Upper lobe of right lung (tissue), 1 donor: ENCODE data around the gene ZBTB16. TPM values are rescaled to one million over a fixed set of nuclear protein-coding genes. Genes with fewer than 3 reads are reported as not detected.
A peak's percentile ranks its signal among the peaks of the same experiment; 100 is the strongest.

ENCODE experiments used
- ATAC-seq: fragments of 200-7000 bp; cut with Tn5 transposase; one replicate; pipeline ENCODE4 v1.9.1; 2020; ENCODE audit warnings: mild to moderate bottlenecking, moderate library complexity
- DNase-seq: peaks from one replicate; pipeline ENCODE4 v3.0.0-alpha.2; 2020
- H3K27ac ChIP-seq: fragments of 200-600 bp; one replicate; pipeline ENCODE4 v1.8.0; 2022
- H3K27me3 ChIP-seq: fragments of 200-600 bp; one replicate; pipeline ENCODE4 v1.8.0; 2022; ENCODE audit warnings: mild to moderate bottlenecking
- H3K36me3 ChIP-seq: fragments of 200-600 bp; one replicate; pipeline ENCODE4 v1.8.0; 2022
- H3K4me1 ChIP-seq: fragments of 200-600 bp; one replicate; pipeline ENCODE4 v1.8.0; 2022
- H3K4me3 ChIP-seq: fragments of 200-600 bp; one replicate; pipeline ENCODE4 v1.8.0; 2022; ENCODE audit warnings: mild to moderate bottlenecking
- H3K9me3 ChIP-seq: fragments of 200-600 bp; one replicate; pipeline ENCODE4 v1.8.0; 2022
- CTCF ChIP-seq: fragments of 200-600 bp; IDR thresholded peaks from one replicate; pipeline ENCODE4 v1.8.0; 2022; ENCODE audit warnings: antibody characterized with exemption
- intact Hi-C: fragments of 100-400 bp; cut with DNase I; formaldehyde crosslinking; loops from one replicate; pipeline ENCODE4 v1.11.0; 2022
- total RNA-seq: library from RNA; stranded (reverse); fragmentation: NEBNext Ultra II Directional; extraction: Animal tissue kit (Norgen Biotek cat#: 25700); gene quantifications from one replicate; pipeline ENCODE4 v1.2.1, GENCODE V29; 2021
- donor health status: DM: no; HTN: yes; CAD: no; lungs with severe emphysema.

The ZBTB16 gene
- total RNA-seq, 1 donor from 2014 or later, result 221 TPM

- H3K4me3 ChIP-seq, result peak overlapping the region; percentile 46
- TF ChIP-seq CTCF, result peak; percentile 90
- no peaks in the 10 kb centered on the region for H3K36me3 ChIP-seq
- ATAC-seq (peak; percentile 98), DNase-seq (peak; percentile 93)
- intact Hi-C loops, result loop anchor here (5.0 kb wide), 1 partner anchor 226 kb away; no protein-coding TSS in a partner anchor
- H3K27me3 ChIP-seq, result no peaks in the 10 kb centered on the region
- peak overlapping the region; percentile 72 for H3K27ac ChIP-seq
- H3K4me1 ChIP-seq, result peaks cover 14% of the 10 kb centered on the region
- no peaks in the 10 kb centered on the region for H3K9me3 ChIP-seq
Measured at GRCh38 chr11:114036147-114036811, 23.2 kb upstream of the ZBTB16 start.

- intact Hi-C loops, result loop anchor here (5.0 kb wide), 1 partner anchor 225 kb away; no protein-coding TSS in a partner anchor
- H3K36me3 ChIP-seq, result no peaks in the 10 kb centered on the region
Measured at GRCh38 chr11:114036958-114037357, 22.6 kb upstream of the ZBTB16 start.

GRCh38 chr11:114039551-114039950 lies 20.0 kb upstream of the ZBTB16 start:
- Histone ChIP-seq H3K9me3 (no peaks in the 10 kb centered on the region), H3K27ac (no peak overlapping the region), H3K4me3 (no peak overlapping the region), H3K36me3 (no peaks in the 10 kb centered on the region), H3K4me1 (peaks cover 14% of the 10 kb centered on the region), H3K27me3 (no peaks in the 10 kb centered on the region)
- TF ChIP-seq CTCF, result no peak
- no peak for DNase-seq
- intact Hi-C loops, result loop anchor here (5.0 kb wide), 1 partner anchor 223 kb away; no protein-coding TSS in a partner anchor
- ATAC-seq, result no peak

More at GRCh38 chr11:114036958-114037357, 22.6 kb upstream of the ZBTB16 start:
- H3K4me1 ChIP-seq, result peaks cover 14% of the 10 kb centered on the region
- ATAC-seq, result no peak
- TF ChIP-seq CTCF, result no peak
- DNase-seq, result no peak
- no peaks in the 10 kb centered on the region for H3K27me3 ChIP-seq
- H3K9me3 ChIP-seq, result no peaks in the 10 kb centered on the region
- no peak overlapping the region for H3K4me3 ChIP-seq
- H3K27ac ChIP-seq, result peak overlapping the region; percentile 72

- ATAC-seq (no peak), DNase-seq (no peak)
- Histone ChIP-seq H3K27ac (no peak overlapping the region), H3K4me1 (peaks cover 13% of the 10 kb centered on the region), H3K27me3 (no peaks in the 10 kb centered on the region), H3K9me3 (no peaks in the 10 kb centered on the region), H3K4me3 (no peak overlapping the region), H3K36me3 (no peaks in the 10 kb centered on the region)
- intact Hi-C loops, result no loop called here
- TF ChIP-seq CTCF, result no peak
Measured at GRCh38 chr11:114040706-114041211, 18.8 kb upstream of the ZBTB16 start.

- intact Hi-C loops, result no loop called here
- Histone ChIP-seq H3K4me3 (no peak overlapping the region), H3K36me3 (no peaks in the 10 kb centered on the region), H3K4me1 (no peaks in the 10 kb centered on the region), H3K27ac (no peak overlapping the region), H3K27me3 (no peaks in the 10 kb centered on the region), H3K9me3 (no peaks in the 10 kb centered on the region)
- ATAC-seq (no peak), DNase-seq (no peak)
- no peak for TF ChIP-seq CTCF
Measured at GRCh38 chr11:114042234-114042633, 17.3 kb upstream of the ZBTB16 start.
